BJ (cell line): Measurements from ENCODE around the gene CAB39L. TPM values are rescaled to one million over a fixed set of nuclear protein-coding genes. Genes with fewer than 3 reads are reported as not detected.

Experiments used
- CTCF ChIA-PET: fragments of 350-600 bp; formaldehyde crosslinking; extraction: SDS; loops from one replicate; lab custom pipeline; 2021; ENCODE audit warnings: antibody characterized with exemption, inconsistent platforms; lab: Yijun Ruan, JAX
- POLR2A ChIA-PET: fragments of 300-600 bp; sonication (Branson Sonifier 250); formaldehyde crosslinking; extraction: SDS; loops from one replicate; lab custom pipeline; 2021; ENCODE audit warnings: antibody characterized with exemption; lab: Charles Lee
- DNase-seq: peaks from one replicate; pipeline ENCODE4 v3.0.0-alpha.2; 2011; ENCODE audit warnings: low read depth
- H3K27me3 ChIP-seq: 2 replicates; pipeline ENCODE4 v1.6.0; 2011; ENCODE audit warnings: low read length; ENCODE audit not compliant: control insufficient read depth, insufficient read depth
- H3K36me3 ChIP-seq: 2 replicates; pipeline ENCODE4 v1.5.1; 2011; ENCODE audit warnings: low read length; ENCODE audit not compliant: control insufficient read depth, insufficient read depth
- H3K4me3 ChIP-seq: 2 replicates; pipeline ENCODE4 v1.5.1; 2011; ENCODE audit warnings: low read depth, mild to moderate bottlenecking, control low read depth, low read length
- CTCF ChIP-seq: IDR thresholded peaks from 2 replicates; pipeline ENCODE4 v1.5.1; 2011; ENCODE audit warnings: low read depth, mild to moderate bottlenecking, control low read depth, inconsistent platforms, low read length, moderate library complexity; ENCODE audit not compliant: insufficient read depth
- polyA plus RNA-seq: library from polyadenylated mRNA; depleted of rRNA; stranded (reverse); fragments of >200 nt; gene quantifications from 2 replicates; pipeline ENCODE4 v1.2.3, GENCODE V29; 2011

The CAB39L gene
- polyA plus RNA-seq, 1 experiment, result 6.5 TPM

DNA sequence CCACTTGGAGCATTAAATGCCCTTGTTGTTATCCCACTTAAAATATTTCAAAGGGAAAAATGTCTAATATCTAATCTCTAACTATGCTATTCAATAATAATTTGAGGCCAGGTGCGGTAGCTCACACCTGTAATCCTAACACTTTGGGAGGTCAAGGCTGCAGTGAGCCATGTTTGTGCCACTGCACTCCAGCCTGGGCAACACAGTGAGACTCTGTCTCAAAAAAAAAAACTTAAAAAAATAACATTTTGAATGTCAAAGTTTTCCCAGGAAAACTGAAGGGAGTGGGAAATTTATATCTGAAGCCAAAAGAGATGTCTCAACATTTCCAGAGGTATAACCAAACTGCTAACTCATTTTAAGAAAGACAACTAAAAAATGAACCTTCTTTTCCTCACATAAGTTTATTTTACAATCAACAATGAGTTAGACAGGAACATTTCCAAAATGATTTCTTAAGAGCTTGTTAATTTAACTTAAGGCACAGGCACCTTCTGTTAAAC is 47.9 kb downstream of the CAB39L start:
- no peak overlapping the region for H3K4me3 ChIP-seq
- DNase-seq, result no peak

DNA sequence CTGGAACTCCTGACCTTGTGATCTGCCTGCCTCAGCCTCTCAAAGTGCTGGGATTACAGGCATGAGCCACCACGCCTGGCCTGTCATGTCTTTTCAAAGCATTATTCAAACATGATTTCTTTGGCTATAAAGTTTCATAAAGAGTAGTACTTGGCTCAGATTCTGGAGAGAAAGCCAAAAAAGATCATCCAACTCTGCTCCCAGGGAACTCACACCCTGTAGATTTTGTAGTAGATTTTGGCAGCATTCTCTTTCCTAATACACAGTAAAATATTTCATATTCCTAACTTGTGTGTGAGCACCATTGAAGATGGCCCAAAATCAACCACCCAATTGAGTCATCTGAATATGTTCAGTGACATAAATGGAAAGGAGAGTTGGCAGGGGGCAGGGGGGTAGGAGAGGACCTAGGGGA is 48.4 kb downstream of the CAB39L start:
- POLR2A ChIA-PET, result no interaction called here
- CTCF ChIA-PET, result interaction anchor here (0.7 kb wide), 1 partner anchor 20 kb away, joined by 3 read pairs; no protein-coding TSS in a partner anchor
- no peak for DNase-seq

More for the DNA sequence above, 47.9 kb downstream of the CAB39L start:
- TF ChIP-seq CTCF, result no peak
- Histone ChIP-seq H3K36me3 (no peaks in the 10 kb centered on the region), H3K27me3 (no peaks in the 10 kb centered on the region)
- ChIA-PET CTCF (interaction anchor here (0.7 kb wide), 1 partner anchor 21 kb away, joined by 3 read pairs; no protein-coding TSS in a partner anchor), POLR2A (no interaction called here)

DNA sequence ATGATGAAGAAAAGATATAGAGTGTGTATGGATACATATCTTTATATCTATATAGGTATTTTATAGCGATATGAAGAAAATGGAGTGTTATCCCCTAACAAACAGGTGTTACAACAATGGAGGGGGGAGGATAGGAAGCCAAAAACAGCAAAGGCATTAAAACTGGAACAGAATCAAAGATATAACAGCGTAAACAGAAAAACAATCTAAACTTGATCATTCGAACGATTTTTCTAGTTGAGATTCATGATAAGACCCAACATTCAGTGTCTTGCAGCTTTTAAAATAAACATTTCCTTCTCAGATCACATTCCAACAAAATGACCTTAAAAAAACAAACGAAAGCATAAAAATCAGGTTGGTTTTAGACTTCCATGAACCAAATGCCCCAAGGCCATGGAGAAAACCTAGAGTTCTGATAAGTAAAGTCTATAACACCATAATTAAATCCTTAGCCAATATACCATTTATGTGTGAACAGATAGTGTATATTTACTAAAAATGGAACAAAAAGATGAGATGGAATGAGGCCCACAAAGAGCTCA is 55.7 kb downstream of the CAB39L start:
- POLR2A ChIA-PET, result no interaction called here
- H3K36me3 ChIP-seq, result no peaks in the 10 kb centered on the region
- no peaks in the 10 kb centered on the region for H3K27me3 ChIP-seq
- no peak for TF ChIP-seq CTCF
- no peak overlapping the region for H3K4me3 ChIP-seq
- CTCF ChIA-PET, result no interaction called here
- no peak for DNase-seq

More for the DNA sequence above, 48.4 kb downstream of the CAB39L start:
- H3K36me3 ChIP-seq, result no peaks in the 10 kb centered on the region
- no peak overlapping the region for H3K4me3 ChIP-seq
- no peaks in the 10 kb centered on the region for H3K27me3 ChIP-seq
- no peak for TF ChIP-seq CTCF

DNA sequence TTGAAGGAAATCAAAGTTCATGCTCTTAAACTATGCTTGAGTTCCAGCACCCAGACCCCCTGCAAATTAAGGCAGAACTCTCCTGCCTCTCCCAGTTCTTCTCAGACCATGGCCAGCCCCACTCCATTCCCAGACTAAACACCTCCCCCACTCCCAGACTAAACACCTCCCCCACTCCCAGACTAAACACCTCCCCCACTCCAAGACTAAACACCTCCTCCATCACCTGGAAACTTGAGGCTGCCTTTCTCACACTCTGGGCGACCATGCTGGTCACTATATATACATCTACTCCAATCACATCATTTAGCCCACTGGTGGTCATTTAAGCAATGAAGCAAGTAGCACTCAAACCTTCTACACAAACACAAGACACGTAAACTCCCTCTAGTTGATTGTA is 57.2 kb downstream of the CAB39L start:
- no peak for TF ChIP-seq CTCF

GRCh38 chr13:49376121-49376520 is 67.7 kb downstream of the CAB39L start:
- no peak for TF ChIP-seq CTCF
- H3K36me3 ChIP-seq, result no peaks in the 10 kb centered on the region
- CTCF ChIA-PET, result no interaction called here
- H3K27me3 ChIP-seq, result no peaks in the 10 kb centered on the region
- no peak for DNase-seq
- H3K4me3 ChIP-seq, result no peak overlapping the region
- POLR2A ChIA-PET, result no interaction called here

More for the DNA sequence above, 57.2 kb downstream of the CAB39L start:
- Histone ChIP-seq H3K27me3 (no peaks in the 10 kb centered on the region), H3K36me3 (no peaks in the 10 kb centered on the region), H3K4me3 (no peak overlapping the region)
- no peak for DNase-seq
- ChIA-PET POLR2A (no interaction called here), CTCF (no interaction called here)
